Left kidney (tissue), 8 donors: ENCODE measurements around the gene ZNF280A. TPM values are rescaled to one million over a fixed set of nuclear protein-coding genes. Genes with fewer than 3 reads are reported as not detected.

Experiments used
- DNase-seq: peaks from one replicate; pipeline ENCODE4 v3.0.0-alpha.2; 2013
- long read RNA-seq, 8 donors: transcript quantifications; one replicate each; lab custom pipeline, GENCODE V29; 2026
- polyA plus RNA-seq: library from polyadenylated mRNA; unstranded; fragments of 120-200 nt; gene quantifications from one replicate; pipeline ENCODE4 v1.2.1, GENCODE V29; 2013; ENCODE audit not compliant: insufficient read length

Gene ZNF280A
- polyA plus RNA-seq: not detected
- long read RNA-seq, donor 1: 0 reads
- long read RNA-seq, donor 2: 0 reads
- long read RNA-seq, donor 3: 0 reads
- long read RNA-seq, donor 4: 0 reads
- long read RNA-seq, donor 5: 0 reads
- long read RNA-seq, donor 6: 0 reads
- long read RNA-seq, donor 7: 0 reads
- long read RNA-seq, donor 8: 0 reads

DNA sequence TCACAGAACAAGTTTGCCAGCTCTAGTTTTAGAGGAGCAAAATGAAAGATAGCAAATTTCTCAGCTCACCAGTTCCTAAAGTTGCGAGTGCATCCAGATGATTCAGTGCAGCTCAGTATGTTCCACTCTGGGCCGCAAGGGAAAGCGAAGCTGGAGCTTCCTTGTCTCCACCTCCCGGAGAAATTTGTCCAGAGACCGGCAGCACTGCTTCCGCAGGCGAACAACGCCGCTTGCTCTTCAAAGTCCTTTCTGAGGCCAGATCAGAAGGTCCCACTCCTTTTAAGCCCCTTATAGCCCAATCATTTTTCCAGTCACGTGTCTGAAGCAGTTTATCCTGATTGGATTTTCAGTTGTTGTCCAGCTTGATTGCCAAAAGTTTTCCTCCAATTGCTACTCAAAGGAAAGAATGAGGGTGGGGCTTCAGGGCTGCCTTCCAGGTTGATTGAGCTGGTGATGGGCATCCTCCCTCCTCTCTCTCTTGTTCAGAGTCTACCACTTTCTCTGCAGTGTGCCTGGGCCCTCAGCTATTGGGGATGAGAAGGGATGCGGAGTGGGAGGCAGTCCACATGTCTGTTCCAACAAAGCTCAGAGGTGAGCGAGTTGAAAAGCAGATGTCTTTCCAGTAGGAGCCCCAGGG lies at the start of gene ZNF280A:
Gene ZNF280A (minus strand): TSS at position 251 of the 637 bp plus-strand sequence. CDS start 4,640 bp downstream, outside the sequence.
- no peak for DNase-seq

GRCh38 chr22:22569218-22569617 lies 49.1 kb upstream of the ZNF280A start:
- DNase-seq: no peak

DNA sequence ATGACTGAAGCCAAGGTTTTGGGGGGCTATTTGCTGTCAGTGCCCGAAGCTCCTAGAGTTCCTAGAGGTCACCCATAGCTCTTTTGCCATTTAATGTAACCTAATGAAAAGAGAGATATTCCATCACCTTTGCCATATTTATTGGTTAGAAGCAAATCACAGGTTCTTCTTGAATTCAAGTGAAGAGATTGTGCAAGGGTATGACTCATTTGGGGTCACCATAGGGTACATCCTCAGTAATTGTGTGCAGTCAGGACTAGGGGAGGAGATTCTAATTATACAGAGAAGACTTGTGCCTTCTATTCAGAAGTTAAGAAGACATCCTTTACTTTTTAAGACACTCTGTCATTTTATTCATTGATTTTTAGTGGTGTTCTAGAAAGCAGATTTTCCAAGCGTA lies 45.9 kb upstream of the ZNF280A start:
- no peak for DNase-seq

- peak; percentile 31 for DNase-seq
Observed at GRCh38 chr22:22558972-22559603, 39.0 kb upstream of the ZNF280A start, which contains the start of gene PRAME. Gene PRAME, minus strand, starts transcription at chr22:22559265. Its CDS starts 2,433 bp downstream, at chr22:22556832.

GRCh38 chr22:22558071-22558971 lies 38.3 kb upstream of the ZNF280A start:
- no peak for DNase-seq

DNA sequence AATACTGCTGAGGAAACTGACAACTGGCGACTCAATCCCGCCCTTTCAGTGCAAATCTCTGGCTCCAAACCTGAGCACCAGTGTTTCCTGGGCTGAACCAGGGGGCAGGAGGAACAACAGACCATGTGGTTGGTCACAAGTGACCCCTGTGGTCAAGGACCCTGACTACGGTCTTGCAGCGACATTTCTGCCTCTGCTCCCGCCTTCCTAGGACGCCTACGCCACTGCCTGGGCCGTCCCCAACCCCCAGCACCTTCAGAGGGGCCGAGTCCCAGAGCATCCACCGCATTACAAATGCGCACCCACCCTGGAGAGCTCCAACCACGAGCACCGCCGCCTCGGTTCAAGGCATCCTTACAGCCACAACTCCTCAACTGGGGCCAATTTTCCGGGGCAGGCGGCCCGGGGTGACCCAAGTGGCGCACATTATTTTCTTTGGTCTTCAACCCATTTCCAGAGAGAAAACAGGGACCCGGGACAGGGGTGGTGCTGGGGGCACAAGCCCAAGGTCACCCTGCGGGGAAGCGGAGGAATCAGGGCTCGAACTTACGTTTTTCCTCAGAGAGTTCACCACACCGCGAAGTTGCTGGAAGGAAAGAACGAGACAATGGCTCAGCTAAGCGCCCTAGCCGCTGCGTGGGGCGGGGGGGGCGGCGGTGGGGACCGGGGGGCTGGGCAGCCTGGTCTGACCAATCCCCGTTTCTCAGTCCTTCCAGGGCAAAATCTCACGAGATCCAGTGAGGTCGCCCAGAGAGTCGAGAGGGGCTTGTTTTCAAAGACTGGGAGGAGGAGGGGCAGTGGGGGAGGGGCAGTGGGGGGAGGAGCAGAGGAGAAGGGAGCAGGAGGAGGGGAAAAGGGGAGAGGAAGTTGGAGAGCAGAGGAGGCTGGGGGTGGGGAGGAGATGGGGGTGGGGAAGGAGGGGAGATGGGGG lies 37.2 kb upstream of the ZNF280A start:
- DNase-seq: no peak

DNA sequence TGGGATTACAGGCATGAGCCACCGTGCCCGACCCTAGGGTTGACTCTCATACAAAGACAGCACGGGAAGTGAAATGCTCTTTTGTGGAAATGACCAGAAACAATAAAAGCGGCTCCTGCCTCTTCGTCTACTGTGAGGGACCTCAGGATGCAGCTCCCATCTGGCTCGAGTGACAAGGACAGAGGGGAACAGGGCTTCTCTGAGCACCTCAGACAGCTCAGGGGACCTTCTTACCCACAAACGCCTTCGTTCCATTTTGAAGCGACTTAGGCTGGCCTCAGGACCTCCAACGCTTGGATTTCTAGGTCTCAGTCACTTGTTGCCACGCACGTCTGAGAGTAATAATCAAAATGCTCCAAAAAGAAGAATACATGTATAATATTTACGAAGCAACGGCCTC lies 36.5 kb upstream of the ZNF280A start:
- DNase-seq: no peak

- no peak for DNase-seq
Observed at GRCh38 chr22:22555596-22555995, 35.5 kb upstream of the ZNF280A start.

DNA sequence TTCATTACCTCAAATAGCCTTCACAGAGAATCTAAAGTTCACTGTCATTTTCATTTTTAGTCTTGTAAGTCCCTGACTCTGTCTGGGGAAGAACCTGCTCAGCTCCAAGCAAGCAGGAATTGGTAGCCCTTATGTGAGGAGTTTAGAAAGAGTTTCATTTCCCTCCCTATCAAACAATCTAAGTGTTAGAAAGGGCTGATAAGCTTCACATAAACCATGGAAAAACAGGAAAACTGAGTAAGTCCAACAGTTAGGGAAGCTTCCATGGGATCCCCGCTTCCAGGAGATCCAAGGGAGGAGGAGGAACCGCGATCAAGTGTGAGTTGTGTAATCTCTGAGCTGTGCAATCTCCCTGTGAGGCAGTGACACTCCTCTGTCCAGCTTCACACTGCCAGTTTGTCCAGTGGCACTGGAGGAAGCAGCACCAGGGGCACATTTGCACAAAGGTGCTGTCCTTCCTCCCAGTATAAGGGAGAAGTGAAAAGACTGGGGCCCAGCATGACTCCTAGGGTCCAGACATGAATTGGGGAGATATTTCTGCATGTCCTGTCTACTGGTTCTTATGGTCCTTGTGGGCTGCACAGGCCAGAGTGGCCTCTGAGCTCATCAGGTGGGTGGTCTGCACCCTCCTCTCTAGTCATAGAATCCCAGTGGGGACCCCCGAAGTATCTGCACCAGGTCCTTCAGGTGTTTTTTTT lies 34.7 kb upstream of the ZNF280A start:
- no peak for DNase-seq

GRCh38 chr22:22553735-22554586 lies 33.9 kb upstream of the ZNF280A start:
- no peak for DNase-seq

DNA sequence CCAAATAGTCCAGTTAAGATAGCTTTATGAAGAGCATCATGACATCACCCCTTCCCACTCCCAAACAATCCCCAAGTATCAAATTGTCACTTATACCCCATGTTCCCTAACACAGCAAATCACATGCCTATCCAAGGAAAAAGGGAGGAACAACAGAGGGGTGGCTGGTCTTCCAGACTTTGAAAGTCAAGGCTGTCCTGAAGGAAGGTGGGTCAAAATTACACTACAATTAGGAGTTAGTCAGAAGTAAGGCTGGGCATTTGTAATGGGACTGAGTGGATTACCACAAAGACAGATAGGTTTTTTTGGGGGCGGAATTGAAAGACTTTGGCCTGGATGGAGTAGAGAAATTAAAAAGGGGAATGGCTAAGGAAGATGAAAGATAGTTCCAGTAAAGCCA lies 33.1 kb upstream of the ZNF280A start:
- no peak for DNase-seq

- DNase-seq: no peak
Observed at GRCh38 chr22:22552630-22553029, 32.6 kb upstream of the ZNF280A start.

GRCh38 chr22:22550789-22551434 lies 30.8 kb upstream of the ZNF280A start:
- DNase-seq: no peak

DNA sequence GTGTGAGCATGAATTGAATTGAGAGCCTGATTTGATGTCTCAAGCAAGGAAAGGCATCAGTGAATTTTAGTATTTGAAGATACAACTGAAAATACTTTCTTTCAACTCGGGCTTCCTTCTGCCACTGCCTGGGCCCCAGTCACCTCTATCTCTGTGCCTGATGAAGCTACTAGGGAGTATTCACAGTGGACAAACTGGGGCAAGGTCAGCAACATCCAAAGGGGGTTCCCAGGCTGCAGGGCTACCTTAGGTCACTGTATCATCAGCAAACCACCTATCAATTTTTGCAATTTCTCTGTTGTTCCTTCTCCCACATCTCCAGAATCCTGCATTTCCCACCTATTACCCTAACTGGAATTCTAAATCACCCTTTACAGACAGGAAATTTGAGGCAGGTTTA lies 28.8 kb upstream of the ZNF280A start:
- no peak for DNase-seq

GRCh38 chr22:22548317-22548716 lies 28.2 kb upstream of the ZNF280A start:
- DNase-seq: no peak

- DNase-seq: no peak
Observed at GRCh38 chr22:22547692-22548300, 27.7 kb upstream of the ZNF280A start.

DNA sequence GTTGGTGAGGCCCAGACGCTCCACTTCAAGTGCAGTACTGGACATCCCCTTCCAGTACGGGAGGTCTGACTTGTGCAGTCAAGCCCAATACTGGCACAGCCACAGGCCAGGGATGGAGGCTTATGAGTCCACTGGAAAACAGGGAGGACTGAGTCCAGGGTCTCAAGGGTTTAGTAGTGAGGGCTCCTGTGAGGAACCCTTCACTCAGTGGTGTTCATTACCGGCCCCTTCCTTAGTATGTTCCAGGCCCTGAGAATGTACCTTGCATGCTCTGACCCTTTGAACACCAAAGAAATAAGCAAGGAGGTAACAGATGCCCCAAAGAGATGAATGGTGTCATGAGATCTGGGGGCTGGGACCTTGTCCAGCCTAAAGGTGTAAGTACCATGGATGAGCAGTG lies 27.2 kb upstream of the ZNF280A start:
- DNase-seq: no peak

DNA sequence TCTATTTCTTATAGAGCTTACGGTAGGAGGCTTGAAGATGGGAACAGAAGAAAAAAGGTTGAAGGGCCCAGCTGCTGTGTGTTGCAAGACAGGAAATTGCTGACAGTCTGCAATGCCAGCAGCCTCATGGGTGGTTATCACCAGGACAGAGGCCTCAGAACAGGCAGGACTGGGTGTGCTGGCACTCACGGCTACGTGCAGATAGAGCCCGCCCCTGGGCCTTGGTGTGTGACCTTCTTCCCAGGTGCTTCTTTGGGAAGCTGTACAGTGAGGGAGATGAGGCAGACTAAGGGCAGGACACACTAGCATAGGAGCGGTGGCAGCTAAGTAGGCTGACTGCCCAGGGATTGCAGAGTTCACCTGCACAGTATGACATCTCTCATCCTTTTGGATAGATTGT lies 26.4 kb upstream of the ZNF280A start:
- no peak for DNase-seq

GRCh38 chr22:22545084-22545483 lies 25.0 kb upstream of the ZNF280A start:
- DNase-seq: no peak
